GM23248 (cell line): ENCODE data around the gene RNF126.

Experiments
- EZH2 ChIP-seq: fragments of 200-600 bp; sonication (generic); IDR thresholded peaks from 2 replicates; pipeline ENCODE4 v1.6.1; 2018; ENCODE audit warnings: antibody characterized with exemption, mild to moderate bottlenecking; ENCODE audit not compliant: insufficient read depth, poor library complexity, severe bottlenecking
- EZH2phosphoT487 ChIP-seq: fragments of 200-600 bp; sonication (generic); IDR thresholded peaks from 2 replicates; pipeline ENCODE4 v1.6.1; 2018; ENCODE audit warnings: antibody characterized with exemption, moderate library complexity, mild to moderate bottlenecking, low read depth; ENCODE audit not compliant: insufficient read depth

- no peak for TF ChIP-seq EZH2
- no peak for TF ChIP-seq EZH2phosphoT487
Measured at GRCh38 chr19:704447-704741, 41.4 kb upstream of the RNF126 start.
